Measurements from ENCODE around the gene EME1. TPM values are rescaled to one million over a fixed set of nuclear protein-coding genes. Genes with fewer than 3 reads are reported as not detected.

EME1 gene
- total and polyA plus RNA-seq, 2 of the 13 experiments (the other 11 are each of a cell fraction or from before 2014, with no cell fraction given) = 20.7 to 24.6 TPM

- peak; percentile 15; the same call in 1 of the 2 replicates for TF ChIP-seq ZBTB4 (CRISPR knock-in tag; IDR thresholded peaks at IDR 0.05; ENCODE audit: borderline replicate concordance)
- TF ChIP-seq SRSF1 (optimal IDR thresholded peaks at IDR 0.05; ENCODE audit: low read depth, low read length) = peak; percentile 17
- TF ChIP-seq GZF1 (CRISPR knock-in tag; IDR thresholded peaks at IDR 0.05) = 0 out of 2 replicates have a peak, but pooled peaks have one; percentile 12
- TF ChIP-seq NPAS2 (CRISPR knock-in tag; IDR thresholded peaks at IDR 0.05; ENCODE audit: borderline replicate concordance) = no peak
- no peak for TF ChIP-seq SRF (IDR thresholded peaks at IDR 0.05; ENCODE audit: low read depth, low read length)
- TF ChIP-seq FOXP4 (CRISPR knock-in tag; IDR thresholded peaks at IDR 0.05) = 0 out of 2 replicates have a peak, but pooled peaks have one; percentile 14
- no peak for TF ChIP-seq ZFP82 (CRISPR knock-in tag; IDR thresholded peaks at IDR 0.05; ENCODE audit: borderline replicate concordance)
- TF ChIP-seq JUND (CRISPR knock-in tag; IDR thresholded peaks at IDR 0.05) = no peak
- TF ChIP-seq PATZ1 (CRISPR knock-in tag; IDR thresholded peaks at IDR 0.05) = 0 out of 2 replicates have a peak, but pooled peaks have one; percentile 20
- peak; percentile 16 for TF ChIP-seq AGO2 (optimal IDR thresholded peaks at IDR 0.05; ENCODE audit: low read depth, low read length)
- TF ChIP-seq ZNF224 (CRISPR knock-in tag; IDR thresholded peaks at IDR 0.05) = 0 out of 2 replicates have a peak, but pooled peaks have one; percentile 12
- 0 out of 2 replicates have a peak, but pooled peaks have one; percentile 18 for TF ChIP-seq AKAP8 (CRISPR knock-in tag; IDR thresholded peaks at IDR 0.05)
Measured at GRCh38 chr17:50347117-50347893, 25.7 kb upstream of the EME1 start (continued).
